HepG2 (cell line): ENCODE data around the gene NPC2. TPM values are rescaled to one million over a fixed set of nuclear protein-coding genes. Genes with fewer than 3 reads are reported as not detected.

Source experiments
- NFYB ChIP-seq: sonication (generic); formaldehyde crosslinking; IDR thresholded peaks from 2 replicates; pipeline ENCODE4 v1.4.0; 2020; ENCODE audit warnings: missing genetic modification reagents
- PATZ1 ChIP-seq: sonication (generic); formaldehyde crosslinking; IDR thresholded peaks from 2 replicates; pipeline ENCODE4 v1.4.0; 2020; ENCODE audit warnings: missing genetic modification reagents
- SMC3 ChIP-seq: IDR thresholded peaks from 2 replicates; pipeline ENCODE4 v1.6.1; 2011; ENCODE audit warnings: low read length, improper control_type of control experiment
- ZKSCAN5 ChIP-seq: sonication (generic); formaldehyde crosslinking; IDR thresholded peaks from 2 replicates; pipeline ENCODE4 v1.5.1; 2020; ENCODE audit warnings: mild to moderate bottlenecking, missing genetic modification reagents
- ZNF678 ChIP-seq: sonication (generic); formaldehyde crosslinking; IDR thresholded peaks from 2 replicates; pipeline ENCODE4 v1.4.0; 2020; ENCODE audit warnings: mild to moderate bottlenecking, missing genetic modification reagents
- ZNF687 ChIP-seq: sonication (generic); formaldehyde crosslinking; IDR thresholded peaks from 2 replicates; pipeline ENCODE4 v1.5.1; 2020; ENCODE audit warnings: mild to moderate bottlenecking, missing genetic modification reagents, moderate library complexity
- ZNF768 ChIP-seq: sonication (generic); formaldehyde crosslinking; IDR thresholded peaks from 2 replicates; pipeline ENCODE4 v1.4.0; 2020; ENCODE audit warnings: missing genetic modification reagents
- polyA plus RNA-seq, 8 experiments: library from polyadenylated mRNA; depleted of rRNA in 3 of 8; stranded (reverse) in 7 of 8; unstranded in 1 of 8; fragments of >200 nt; fragmentation: Illumina TruSeq in 4 of 8; extraction: Trizol in 4 of 8; gene quantifications; 2 replicates each; pipeline versions ENCODE4 v1.2.1 to v1.2.3, GENCODE V29; 2011 to 2016; ENCODE audit warnings: low read depth in 4 of 8, missing spikeins in 1 of 8, mixed read lengths in 1 of 8; ENCODE audit not compliant: insufficient read depth in 1 of 8
- total RNA-seq, 5 experiments: library from RNA; depleted of rRNA; stranded (reverse); fragments of >200 nt; fragmentation: Illumina TruSeq; extraction: Trizol; gene quantifications; 2 replicates each; pipeline ENCODE4 v1.2.3, GENCODE V29; 2016; ENCODE audit warnings: low read depth in 1 of 5
- TF ChIP-seq, protein P1 (sequence below): sonication (generic); formaldehyde crosslinking; IDR thresholded peaks from 2 replicates; pipeline ENCODE4 v1.4.0; 2020; ENCODE audit warnings: missing genetic modification reagents

Gene NPC2
- total and polyA plus RNA-seq, 2 of the 13 experiments (the other 11 are each of a cell fraction or from before 2014, with no cell fraction given) = 132 to 164 TPM

DNA sequence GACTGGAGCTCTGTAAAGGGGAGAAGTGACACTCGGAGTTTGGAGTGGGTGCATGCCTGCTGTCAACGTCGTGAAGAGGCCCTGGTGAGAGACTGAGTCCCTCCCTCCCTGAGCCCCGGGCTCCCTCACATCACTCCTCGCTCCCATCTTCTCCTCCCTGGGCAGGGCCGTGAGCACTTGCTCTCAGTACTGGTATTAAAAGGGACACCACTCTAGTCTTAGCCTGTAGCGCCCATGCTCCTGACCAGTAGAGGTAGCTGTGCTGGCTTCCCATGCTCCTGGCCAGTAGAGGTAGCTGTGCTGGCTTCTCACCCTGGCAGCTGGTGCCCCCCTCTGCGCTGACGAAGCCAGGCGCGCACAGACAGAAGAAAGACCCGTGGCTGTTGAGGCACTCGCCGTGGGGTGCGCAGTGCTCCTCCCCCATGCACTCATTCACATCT lies 15.2 kb upstream of the NPC2 start (continued):
- TF ChIP-seq ZNF678 (no peak), ZNF687 (CRISPR knock-in tag) (peak; percentile 35), ZKSCAN5 (CRISPR knock-in tag) (no peak), SMC3 (peak; percentile 20; the same call in 1 of the 2 replicates), NFYB (CRISPR knock-in tag) (no peak), PATZ1 (CRISPR knock-in tag) (peak; percentile 32; the same call in 1 of the 2 replicates), ZNF768 (peak; percentile 10; the same call in 1 of the 2 replicates)
- TF ChIP-seq, protein P1, sequence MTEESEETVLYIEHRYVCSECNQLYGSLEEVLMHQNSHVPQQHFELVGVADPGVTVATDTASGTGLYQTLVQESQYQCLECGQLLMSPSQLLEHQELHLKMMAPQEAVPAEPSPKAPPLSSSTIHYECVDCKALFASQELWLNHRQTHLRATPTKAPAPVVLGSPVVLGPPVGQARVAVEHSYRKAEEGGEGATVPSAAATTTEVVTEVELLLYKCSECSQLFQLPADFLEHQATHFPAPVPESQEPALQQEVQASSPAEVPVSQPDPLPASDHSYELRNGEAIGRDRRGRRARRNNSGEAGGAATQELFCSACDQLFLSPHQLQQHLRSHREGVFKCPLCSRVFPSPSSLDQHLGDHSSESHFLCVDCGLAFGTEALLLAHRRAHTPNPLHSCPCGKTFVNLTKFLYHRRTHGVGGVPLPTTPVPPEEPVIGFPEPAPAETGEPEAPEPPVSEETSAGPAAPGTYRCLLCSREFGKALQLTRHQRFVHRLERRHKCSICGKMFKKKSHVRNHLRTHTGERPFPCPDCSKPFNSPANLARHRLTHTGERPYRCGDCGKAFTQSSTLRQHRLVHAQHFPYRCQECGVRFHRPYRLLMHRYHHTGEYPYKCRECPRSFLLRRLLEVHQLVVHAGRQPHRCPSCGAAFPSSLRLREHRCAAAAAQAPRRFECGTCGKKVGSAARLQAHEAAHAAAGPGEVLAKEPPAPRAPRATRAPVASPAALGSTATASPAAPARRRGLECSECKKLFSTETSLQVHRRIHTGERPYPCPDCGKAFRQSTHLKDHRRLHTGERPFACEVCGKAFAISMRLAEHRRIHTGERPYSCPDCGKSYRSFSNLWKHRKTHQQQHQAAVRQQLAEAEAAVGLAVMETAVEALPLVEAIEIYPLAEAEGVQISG = 0 out of 2 replicates have a peak, but pooled peaks have one; percentile 15
